Measurements from ENCODE around the gene ACOT13. TPM values are rescaled to one million over a fixed set of nuclear protein-coding genes. Genes with fewer than 3 reads are reported as not detected.
"Not testable (repeated sequence)": the region's sequence is repeated elsewhere in the genome, so short reads cannot be mapped to it uniquely, and the experiment has no call there.

ACOT13 gene
- total RNA-seq, 2 experiments from 2014 or later, result 34.0 to 36.1 TPM

DNA sequence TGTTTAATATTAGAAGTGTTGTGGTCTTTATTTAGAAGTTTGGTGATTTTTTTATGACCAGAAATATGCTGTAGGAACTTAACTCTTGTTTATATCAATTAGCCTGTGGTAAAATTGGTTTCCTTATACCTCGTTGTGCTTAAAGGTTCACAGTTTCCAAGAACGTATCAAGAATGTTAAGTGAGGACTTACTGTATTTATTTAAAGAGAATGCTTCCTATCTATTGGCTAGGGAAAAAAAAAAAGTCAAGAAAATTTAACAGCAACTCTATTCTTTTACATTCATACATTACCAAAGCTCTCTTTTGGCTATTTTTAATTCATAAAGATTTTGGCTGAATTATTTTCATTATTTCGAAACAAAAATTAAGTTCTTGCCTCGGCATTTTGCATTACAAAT lies 22.5 kb upstream of the ACOT13 start:
- Mint-ChIP-seq H3K9me3 (no peaks in the 10 kb centered on the region), H3K36me3 (ENCODE audit: low read depth) (no peaks in the 10 kb centered on the region), H3K4me1 (ENCODE audit: low read depth) (peaks cover 13% of the 10 kb centered on the region), H3K27me3 (ENCODE audit: low read depth) (peaks cover 18% of the 10 kb centered on the region), H3K27ac (no peak overlapping the region), H3K4me3 (no peak overlapping the region)
- intact Hi-C loops (cut with micrococcal nuclease), result no loop called here
- CTCF ChIA-PET, result no interaction called here
- DNase-seq, result no peak

DNA sequence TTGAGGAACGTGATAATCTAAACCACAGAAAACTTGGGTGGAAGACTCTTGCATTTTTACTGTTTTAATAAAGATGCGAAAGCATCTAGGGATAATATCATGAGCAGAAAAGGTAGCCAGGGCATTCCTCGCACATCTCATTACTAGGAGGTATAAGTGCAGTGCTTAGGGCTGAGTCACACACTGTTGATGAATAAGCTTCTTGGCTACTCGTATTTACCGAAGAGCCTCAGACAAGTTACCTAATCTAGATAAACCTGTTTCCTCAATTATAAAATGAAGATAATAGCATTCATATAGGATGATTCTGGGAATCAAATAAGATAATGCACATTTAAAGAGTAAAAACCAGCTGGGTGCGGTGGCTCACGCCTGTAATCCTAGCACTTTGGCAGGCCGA lies 20.1 kb upstream of the ACOT13 start:
- no peaks in the 10 kb centered on the region for H3K36me3 Mint-ChIP-seq (ENCODE audit: low read depth)
- peaks cover 13% of the 10 kb centered on the region for H3K27me3 Mint-ChIP-seq (ENCODE audit: low read depth)
- no peak overlapping the region for H3K27ac Mint-ChIP-seq
- CTCF ChIA-PET, result interaction anchor here (0.8 to 2.4 kb wide), 3 partner anchors 9 to 119 kb away, joined by 3 to 10 read pairs (median 5); no protein-coding TSS in a partner anchor
- H3K9me3 Mint-ChIP-seq, result no peaks in the 10 kb centered on the region
- peak overlapping the region; percentile 84 for H3K4me3 Mint-ChIP-seq
- H3K4me1 Mint-ChIP-seq (ENCODE audit: low read depth), result peaks cover 13% of the 10 kb centered on the region
- no peak for DNase-seq
- intact Hi-C loops (cut with micrococcal nuclease), result loop anchor here (1.0 to 5.0 kb wide), 5 partner anchors 20 to 149 kb away; partner anchors contain the start of gene TDP2

DNA sequence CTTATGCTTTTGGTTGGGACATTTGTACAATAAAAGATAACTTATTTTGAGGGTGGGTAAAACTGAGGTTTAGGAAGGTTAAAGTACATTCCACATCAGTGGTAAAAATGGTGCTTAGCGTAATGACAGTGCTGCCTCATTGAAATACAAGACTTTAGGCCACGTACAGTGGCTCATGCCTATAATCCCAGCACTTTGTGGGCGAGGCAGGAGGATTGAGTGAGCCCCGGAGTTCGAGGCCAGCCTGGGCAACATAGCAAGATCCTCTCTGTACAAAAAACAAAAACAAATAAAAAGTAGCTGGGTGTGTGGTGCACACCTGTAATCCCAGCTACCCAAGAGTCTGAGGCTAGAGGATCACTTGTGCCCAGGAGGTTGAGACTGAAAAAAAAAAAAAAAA lies 18.6 kb upstream of the ACOT13 start:
- no peaks in the 10 kb centered on the region for H3K9me3 Mint-ChIP-seq
- H3K4me1 Mint-ChIP-seq (ENCODE audit: low read depth), result peaks cover 13% of the 10 kb centered on the region
- H3K27ac Mint-ChIP-seq, result no peak overlapping the region
- peaks cover 5% of the 10 kb centered on the region for H3K36me3 Mint-ChIP-seq (ENCODE audit: low read depth)
- no peak for DNase-seq
- H3K4me3 Mint-ChIP-seq, result no peak overlapping the region
- intact Hi-C loops (cut with micrococcal nuclease), result loop anchor here (5.0 kb wide), 3 partner anchors 49 to 151 kb away; no protein-coding TSS in a partner anchor
- CTCF ChIA-PET, result no interaction called here
- H3K27me3 Mint-ChIP-seq (ENCODE audit: low read depth), result peaks cover 13% of the 10 kb centered on the region

DNA sequence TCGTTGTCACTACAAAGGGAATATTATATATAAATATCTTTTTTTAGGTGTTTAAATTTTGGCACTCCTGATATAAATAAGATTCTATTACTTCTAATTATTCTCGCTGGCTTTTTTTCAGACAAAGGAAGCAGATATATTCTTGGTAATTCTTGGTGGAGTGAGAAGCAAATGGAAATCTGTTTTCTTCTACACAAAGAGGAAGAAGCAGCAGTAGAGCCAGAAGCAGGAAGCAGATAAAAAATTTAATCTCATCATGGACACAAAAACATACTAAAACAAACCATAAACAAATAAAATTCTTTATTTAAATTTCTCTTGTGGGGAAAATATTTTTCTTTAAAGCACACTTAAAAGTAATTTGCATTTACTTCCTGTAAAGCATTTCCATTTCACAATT lies 17.2 kb upstream of the ACOT13 start:
- CTCF ChIA-PET, result no interaction called here
- Mint-ChIP-seq H3K27ac (no peak overlapping the region), H3K4me3 (no peak overlapping the region), H3K36me3 (ENCODE audit: low read depth) (peaks cover 5% of the 10 kb centered on the region), H3K27me3 (ENCODE audit: low read depth) (peaks cover 10% of the 10 kb centered on the region), H3K9me3 (no peaks in the 10 kb centered on the region), H3K4me1 (ENCODE audit: low read depth) (peaks cover 13% of the 10 kb centered on the region)
- no peak for DNase-seq
- intact Hi-C loops (cut with micrococcal nuclease), result loop anchor here (5.0 kb wide), 3 partner anchors 48 to 152 kb away; no protein-coding TSS in a partner anchor

DNA sequence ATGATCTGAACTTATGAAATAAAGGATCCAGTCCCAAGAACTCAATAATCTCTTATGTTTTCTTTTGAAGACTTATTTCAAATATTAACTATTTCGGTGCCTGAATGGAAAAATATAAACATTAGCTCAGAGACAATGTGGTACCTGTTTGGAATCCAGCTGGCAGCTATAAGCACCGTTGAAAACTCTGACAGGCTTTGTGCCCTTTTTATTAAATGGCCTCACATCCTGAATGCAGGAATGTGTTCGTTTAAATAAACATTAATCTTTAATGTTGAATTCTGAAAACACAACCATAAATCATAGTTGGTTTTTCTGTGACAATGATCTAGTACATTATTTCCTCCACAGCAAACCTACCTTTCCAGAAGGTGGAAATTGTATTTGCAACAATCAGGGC lies 16.5 kb upstream of the ACOT13 start:
- Mint-ChIP-seq H3K9me3 (no peaks in the 10 kb centered on the region), H3K36me3 (ENCODE audit: low read depth) (peaks cover 5% of the 10 kb centered on the region), H3K27ac (no peak overlapping the region), H3K27me3 (ENCODE audit: low read depth) (peaks cover 4% of the 10 kb centered on the region), H3K4me1 (ENCODE audit: low read depth) (peaks cover 12% of the 10 kb centered on the region), H3K4me3 (no peak overlapping the region)
- CTCF ChIA-PET, result no interaction called here
- intact Hi-C loops (cut with micrococcal nuclease), result no loop called here
- DNase-seq, result no peak

DNA sequence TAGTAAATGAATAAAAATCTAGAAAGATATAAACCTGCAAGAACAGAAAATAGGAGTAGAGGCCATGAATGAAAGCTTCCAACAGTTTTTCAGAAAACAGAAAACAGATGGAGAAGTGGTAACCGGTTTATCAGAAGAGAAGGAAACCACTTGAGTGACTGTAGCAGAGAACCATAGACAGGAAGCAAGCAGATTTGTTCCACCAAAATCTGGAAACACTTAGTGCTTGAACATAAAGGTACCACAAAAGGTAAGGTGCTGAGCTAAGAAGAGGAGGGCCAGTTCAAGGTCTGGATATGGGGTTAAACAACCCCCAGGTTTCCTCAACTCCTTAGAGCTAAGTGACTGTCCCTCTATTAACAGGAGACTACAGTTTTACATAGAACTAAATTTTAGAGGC lies 11.7 kb upstream of the ACOT13 start:
- H3K27me3 Mint-ChIP-seq (ENCODE audit: low read depth), result no peaks in the 10 kb centered on the region
- intact Hi-C loops (cut with micrococcal nuclease), result no loop called here
- no peak overlapping the region for H3K27ac Mint-ChIP-seq
- H3K36me3 Mint-ChIP-seq (ENCODE audit: low read depth), result peaks cover 19% of the 10 kb centered on the region
- H3K9me3 Mint-ChIP-seq, result no peaks in the 10 kb centered on the region
- CTCF ChIA-PET, result interaction anchor here (1.1 kb wide), 1 partner anchor 18 kb away, joined by 5 read pairs; no protein-coding TSS in a partner anchor
- H3K4me3 Mint-ChIP-seq, result no peak overlapping the region
- peaks cover 17% of the 10 kb centered on the region for H3K4me1 Mint-ChIP-seq (ENCODE audit: low read depth)
- DNase-seq, result no peak

DNA sequence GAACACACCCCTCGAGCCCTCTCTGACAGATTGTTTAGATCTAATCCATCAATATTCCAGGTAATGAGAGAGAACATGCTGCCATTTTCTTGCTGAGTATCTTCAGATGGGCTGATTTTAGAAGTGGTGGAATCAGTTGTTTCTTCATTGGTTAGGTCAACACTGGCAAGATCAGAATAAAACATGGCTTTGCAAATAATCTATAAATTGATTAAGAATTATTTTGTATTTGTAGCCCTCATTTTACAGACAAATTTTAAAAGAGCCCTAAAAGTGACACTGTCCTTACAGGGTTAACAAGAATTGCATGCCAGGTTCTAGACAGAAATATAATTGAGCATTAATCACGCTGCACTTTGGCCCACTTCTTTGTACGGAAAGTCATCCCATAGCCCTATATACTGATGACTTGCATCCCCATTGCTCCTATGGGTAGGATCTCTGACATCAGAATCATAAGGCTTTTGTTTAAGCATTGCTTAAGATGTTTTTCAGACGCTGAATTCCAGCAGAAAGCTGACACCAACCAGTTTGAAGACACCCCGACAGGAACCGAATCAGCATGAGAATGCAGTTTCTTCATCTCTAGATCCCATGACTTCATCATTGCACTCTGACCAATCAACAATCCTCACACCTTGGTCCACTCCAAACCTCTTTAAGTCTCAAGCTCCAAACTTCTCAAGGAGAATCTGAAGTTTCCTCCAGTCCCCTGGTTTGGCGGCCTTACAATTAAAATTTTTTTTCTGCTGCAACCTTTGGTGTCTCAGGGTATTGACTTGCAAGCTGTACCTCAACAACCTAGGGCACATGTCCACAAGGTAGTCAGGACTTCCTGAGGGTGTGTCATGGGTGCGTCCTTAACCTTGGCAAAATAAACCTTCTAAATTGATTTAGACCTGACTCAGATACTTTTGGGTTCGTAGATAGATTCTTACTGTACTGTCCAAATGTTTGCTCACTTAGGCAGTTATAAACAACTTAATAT lies 8.0 kb upstream of the ACOT13 start:
- CTCF ChIA-PET, result no interaction called here
- H3K4me3 Mint-ChIP-seq, result no peak overlapping the region
- intact Hi-C loops (cut with micrococcal nuclease), result no loop called here
- no peaks in the 10 kb centered on the region for H3K9me3 Mint-ChIP-seq
- no peak overlapping the region for H3K27ac Mint-ChIP-seq
- no peak for DNase-seq
- no peaks in the 10 kb centered on the region for H3K27me3 Mint-ChIP-seq (ENCODE audit: low read depth)
- H3K4me1 Mint-ChIP-seq (ENCODE audit: low read depth), result peaks cover 30% of the 10 kb centered on the region
- peaks cover 30% of the 10 kb centered on the region for H3K36me3 Mint-ChIP-seq (ENCODE audit: low read depth)

DNA sequence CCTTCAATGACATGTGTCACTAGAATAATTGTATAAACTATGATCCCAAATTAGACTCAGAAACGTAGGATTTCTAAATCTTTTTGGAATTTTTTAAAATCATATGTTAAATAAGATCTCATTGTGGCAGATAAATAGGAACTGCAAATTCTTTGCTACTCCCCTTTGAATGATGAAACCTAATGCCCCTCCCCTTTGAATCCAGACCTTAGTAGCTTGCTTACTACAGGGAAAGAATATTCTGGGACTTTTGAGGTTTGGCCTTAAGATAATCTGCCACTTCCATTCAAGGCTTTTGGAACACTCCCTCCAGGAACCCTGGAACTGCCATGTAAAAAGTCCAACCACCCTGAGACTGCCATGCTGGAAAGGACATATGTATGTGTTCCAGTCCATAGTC lies 7.3 kb upstream of the ACOT13 start:
- CTCF ChIA-PET, result no interaction called here
- Mint-ChIP-seq H3K27me3 (ENCODE audit: low read depth) (no peaks in the 10 kb centered on the region), H3K27ac (no peak overlapping the region), H3K4me3 (no peak overlapping the region), H3K4me1 (ENCODE audit: low read depth) (peaks cover 34% of the 10 kb centered on the region), H3K9me3 (no peaks in the 10 kb centered on the region), H3K36me3 (ENCODE audit: low read depth) (peaks cover 31% of the 10 kb centered on the region)
- intact Hi-C loops (cut with micrococcal nuclease), result no loop called here
- DNase-seq, result no peak

DNA sequence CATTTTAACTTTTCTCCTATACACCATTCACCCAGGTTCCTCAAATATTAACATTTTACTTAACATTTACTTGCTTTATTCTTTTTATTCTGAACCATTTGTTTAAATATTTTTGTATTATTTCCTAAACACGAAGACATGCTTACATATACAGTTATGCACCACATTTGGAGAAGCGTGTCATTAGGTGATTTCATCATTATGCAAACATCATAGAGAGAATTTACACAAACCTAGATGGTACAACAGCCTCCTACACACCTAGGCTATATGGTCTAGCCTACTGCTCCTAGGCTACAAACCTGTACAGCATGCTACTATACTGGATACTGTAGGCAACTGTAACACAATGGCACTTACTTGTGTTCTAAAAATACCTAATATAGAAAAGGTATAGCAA lies 6.8 kb upstream of the ACOT13 start:
- Mint-ChIP-seq H3K9me3 (no peaks in the 10 kb centered on the region), H3K4me3 (no peak overlapping the region), H3K27ac (no peak overlapping the region), H3K4me1 (ENCODE audit: low read depth) (peaks cover 39% of the 10 kb centered on the region), H3K27me3 (ENCODE audit: low read depth) (no peaks in the 10 kb centered on the region), H3K36me3 (ENCODE audit: low read depth) (peaks cover 35% of the 10 kb centered on the region)
- intact Hi-C loops (cut with micrococcal nuclease), result no loop called here
- CTCF ChIA-PET, result no interaction called here
- DNase-seq, result no peak

DNA sequence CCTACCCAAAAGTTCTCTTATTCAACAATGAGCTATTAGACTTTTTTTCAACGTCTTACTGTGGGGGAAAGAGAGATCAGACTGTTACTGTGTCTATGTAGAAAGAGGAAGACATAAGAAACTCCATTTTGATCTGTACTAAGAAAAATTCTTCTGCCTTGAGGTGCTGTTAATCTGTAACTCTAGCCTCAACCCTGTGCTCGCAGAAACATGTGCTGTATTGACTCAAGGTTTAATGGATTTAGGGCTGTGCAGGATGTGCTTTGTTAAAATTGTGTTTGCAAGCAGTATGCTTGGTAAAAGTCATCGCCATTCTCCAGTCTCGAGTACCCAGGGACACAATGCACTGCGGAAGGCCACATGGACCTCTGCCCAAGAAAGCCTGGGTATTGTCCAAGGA lies 5.1 kb upstream of the ACOT13 start:
- H3K4me3 Mint-ChIP-seq; H3K27me3 Mint-ChIP-seq (ENCODE audit: low read depth); H3K27ac Mint-ChIP-seq; H3K9me3 Mint-ChIP-seq; DNase-seq; intact Hi-C loops (cut with micrococcal nuclease): not testable (repeated sequence)
- CTCF ChIA-PET, result interaction anchor here (1.0 kb wide), 1 partner anchor 40 kb away, joined by 3 read pairs; no protein-coding TSS in a partner anchor
- Mint-ChIP-seq H3K4me1 (ENCODE audit: low read depth) (peaks cover 35% of the 10 kb centered on the region), H3K36me3 (ENCODE audit: low read depth) (peaks cover 35% of the 10 kb centered on the region)

DNA sequence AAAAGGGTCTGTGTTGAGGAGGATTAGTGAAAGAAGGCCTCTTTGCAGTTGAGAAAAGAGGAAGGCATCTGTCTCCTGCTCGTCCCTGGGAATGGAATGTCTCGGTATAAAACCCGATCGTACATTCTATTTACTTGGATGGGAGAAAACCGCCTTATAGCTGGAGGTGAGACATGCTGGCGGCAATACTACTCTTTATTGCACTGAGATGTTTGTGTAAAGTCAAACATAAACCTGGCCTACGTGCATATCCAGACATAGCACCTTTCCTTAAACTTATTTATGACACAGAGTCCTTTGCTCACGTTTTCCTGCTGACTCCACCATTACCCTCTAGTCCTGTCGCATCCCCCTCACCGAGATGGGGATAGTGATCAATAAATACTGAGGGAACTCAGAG lies 4.6 kb upstream of the ACOT13 start:
- H3K36me3 Mint-ChIP-seq (ENCODE audit: low read depth), result peaks cover 35% of the 10 kb centered on the region
- CTCF ChIA-PET, result interaction anchor here (1.2 kb wide), 1 partner anchor 81 kb away, joined by 3 read pairs; no protein-coding TSS in a partner anchor
- no peak overlapping the region for H3K4me3 Mint-ChIP-seq
- H3K4me1 Mint-ChIP-seq (ENCODE audit: low read depth), result peaks cover 34% of the 10 kb centered on the region
- DNase-seq, result no peak
- intact Hi-C loops (cut with micrococcal nuclease), result no loop called here
- H3K27ac Mint-ChIP-seq, result no peak overlapping the region
- no peaks in the 10 kb centered on the region for H3K27me3 Mint-ChIP-seq (ENCODE audit: low read depth)
- no peaks in the 10 kb centered on the region for H3K9me3 Mint-ChIP-seq

DNA sequence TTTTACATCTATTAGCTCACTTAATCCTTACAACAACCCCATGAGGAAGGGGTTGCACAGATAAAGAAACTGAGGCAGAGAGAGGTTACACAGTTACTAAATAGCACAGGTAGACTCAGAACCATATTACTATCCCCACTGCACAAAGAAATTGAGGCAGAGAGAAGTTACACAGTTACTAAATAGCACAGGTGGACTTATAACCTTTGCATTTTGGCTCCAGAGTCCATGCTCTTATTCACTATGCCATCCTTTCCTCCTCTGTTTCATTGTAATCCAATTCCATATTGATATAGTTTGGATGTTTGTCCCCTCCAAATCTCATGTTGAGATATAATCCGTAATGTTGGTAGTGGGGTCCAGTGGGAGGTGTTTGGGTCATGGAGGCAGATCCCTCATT lies 3.7 kb upstream of the ACOT13 start:
- H3K9me3 Mint-ChIP-seq, result no peaks in the 10 kb centered on the region
- intact Hi-C loops (cut with micrococcal nuclease), result no loop called here
- peaks cover 37% of the 10 kb centered on the region for H3K4me1 Mint-ChIP-seq (ENCODE audit: low read depth)
- H3K27ac Mint-ChIP-seq, result no peak overlapping the region
- peaks cover 33% of the 10 kb centered on the region for H3K36me3 Mint-ChIP-seq (ENCODE audit: low read depth)
- H3K4me3 Mint-ChIP-seq, result no peak overlapping the region
- CTCF ChIA-PET, result interaction anchor here (1.2 kb wide), 1 partner anchor 80 kb away, joined by 3 read pairs; no protein-coding TSS in a partner anchor
- DNase-seq, result no peak
- no peaks in the 10 kb centered on the region for H3K27me3 Mint-ChIP-seq (ENCODE audit: low read depth)

Data from activated naive CD4-positive, alpha-beta T cell treated with anti-CD3 and anti-CD28 coated beads for 36 hours (primary cell).